DOHH2 (cell line): Measurements from ENCODE around the gene ERC2.

Experiments used
- H3F3A ChIP-seq: fragments of 200-600 bp; sonication (generic), shearing (Covaris generic); 2 replicates; pipeline ENCODE4 v1.6.0; 2016; ENCODE audit warnings: antibody characterized with exemption, mild to moderate bottlenecking; ENCODE audit not compliant: control insufficient read depth, insufficient read depth
- H3K27ac ChIP-seq: fragments of 200-600 bp; sonication (generic); 2 replicates; pipeline ENCODE4 v1.5.1; 2014; ENCODE audit warnings: low read depth, mild to moderate bottlenecking, low read length, moderate library complexity
- H3K27me3 ChIP-seq: fragments of 200-600 bp; sonication (generic); 2 replicates; pipeline ENCODE4 v1.6.1; 2014; ENCODE audit warnings: mild to moderate bottlenecking, low read length, mixed read lengths; ENCODE audit not compliant: control insufficient read depth
- H3K36me3 ChIP-seq: fragments of 200-600 bp; sonication (generic); 2 replicates; pipeline ENCODE4 v1.6.1; 2014; ENCODE audit warnings: mild to moderate bottlenecking, low read length, moderate library complexity, mixed read lengths; ENCODE audit not compliant: control insufficient read depth
- H3K4me1 ChIP-seq: fragments of 200-600 bp; sonication (generic); 2 replicates; pipeline ENCODE4 v1.6.1; 2014; ENCODE audit warnings: mild to moderate bottlenecking, low read length, mixed read lengths; ENCODE audit not compliant: control insufficient read depth
- H3K4me2 ChIP-seq: fragments of 200-600 bp; sonication (generic); 2 replicates; pipeline ENCODE4 v1.6.0; 2014; ENCODE audit warnings: mild to moderate bottlenecking, low read length, moderate library complexity
- H3K4me3 ChIP-seq: fragments of 200-600 bp; sonication (generic); 2 replicates; pipeline ENCODE4 v1.5.1; 2014; ENCODE audit warnings: mild to moderate bottlenecking, low read length, mixed read lengths
- H3K79me2 ChIP-seq: fragments of 200-600 bp; sonication (generic); 2 replicates; pipeline ENCODE4 v1.6.1; 2014; ENCODE audit warnings: mild to moderate bottlenecking, low read length, mixed read lengths; ENCODE audit not compliant: control insufficient read depth
- H3K9me2 ChIP-seq: fragments of 200-600 bp; sonication (generic); replicated peaks from 2 replicates; pipeline ENCODE4 v1.6.1; 2014; ENCODE audit warnings: mild to moderate bottlenecking, low read length, mixed read lengths; ENCODE audit not compliant: control insufficient read depth
- H3K9me3 ChIP-seq: fragments of 200-600 bp; sonication (generic); 2 replicates; pipeline ENCODE4 v1.6.1; 2014; ENCODE audit warnings: antibody characterized with exemption, low read length, mixed read lengths; ENCODE audit not compliant: control insufficient read depth, insufficient read depth
- H4K20me1 ChIP-seq: fragments of 200-600 bp; sonication (generic); 2 replicates; pipeline ENCODE4 v1.6.0; 2014; ENCODE audit warnings: low read depth, mild to moderate bottlenecking, antibody characterized with exemption, low read length, moderate library complexity; ENCODE audit not compliant: control insufficient read depth, insufficient read depth
- EZH2phosphoT487 ChIP-seq: fragments of 200-600 bp; sonication (generic); IDR thresholded peaks from 2 replicates; pipeline ENCODE4 v1.6.1; 2017; ENCODE audit warnings: borderline replicate concordance, mild to moderate bottlenecking, antibody characterized with exemption, low read length, moderate library complexity, mixed read lengths
- TF ChIP-seq, protein P1 (sequence below): fragments of 200-600 bp; sonication (generic); IDR thresholded peaks from one replicate; pipeline ENCODE4 v1.5.1; 2014; ENCODE audit warnings: antibody characterized with exemption, mild to moderate bottlenecking, low read depth, low read length; ENCODE audit not compliant: poor library complexity, severe bottlenecking

The ERC2 gene

DNA sequence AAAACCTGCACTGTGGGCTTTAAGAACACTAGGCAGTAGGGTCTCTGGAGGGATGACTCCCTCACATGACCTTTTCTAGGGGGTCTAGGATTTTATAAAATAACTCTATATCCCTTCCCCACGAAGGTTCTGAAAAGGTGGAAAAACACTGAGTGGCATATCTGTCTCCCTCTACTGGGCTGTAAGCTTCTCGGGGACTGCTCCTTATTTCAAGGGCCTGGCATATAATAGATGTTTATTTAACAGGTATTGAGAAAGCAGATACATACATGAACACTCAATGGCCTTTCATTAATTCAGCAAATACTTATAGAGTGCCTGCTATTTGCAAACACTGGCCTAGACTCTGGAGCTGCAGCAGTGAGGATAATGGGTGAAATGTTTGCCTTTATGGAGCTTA is 834.9 kb downstream of the ERC2 start:
- Histone ChIP-seq H3K9me3 (no peaks in the 10 kb centered on the region), H3K27ac (no peak overlapping the region), H3K27me3 (no peaks in the 10 kb centered on the region), H3K4me2 (no peak overlapping the region), H3K36me3 (no peaks in the 10 kb centered on the region), H3K4me1 (no peaks in the 10 kb centered on the region), H4K20me1 (no peaks in the 10 kb centered on the region), H3K9me2 (no peaks in the 10 kb centered on the region), H3K4me3 (no peak overlapping the region), H3F3A (no peaks in the 10 kb centered on the region), H3K79me2 (no peaks in the 10 kb centered on the region)
- TF ChIP-seq EZH2phosphoT487: no peak
- TF ChIP-seq, protein P1, sequence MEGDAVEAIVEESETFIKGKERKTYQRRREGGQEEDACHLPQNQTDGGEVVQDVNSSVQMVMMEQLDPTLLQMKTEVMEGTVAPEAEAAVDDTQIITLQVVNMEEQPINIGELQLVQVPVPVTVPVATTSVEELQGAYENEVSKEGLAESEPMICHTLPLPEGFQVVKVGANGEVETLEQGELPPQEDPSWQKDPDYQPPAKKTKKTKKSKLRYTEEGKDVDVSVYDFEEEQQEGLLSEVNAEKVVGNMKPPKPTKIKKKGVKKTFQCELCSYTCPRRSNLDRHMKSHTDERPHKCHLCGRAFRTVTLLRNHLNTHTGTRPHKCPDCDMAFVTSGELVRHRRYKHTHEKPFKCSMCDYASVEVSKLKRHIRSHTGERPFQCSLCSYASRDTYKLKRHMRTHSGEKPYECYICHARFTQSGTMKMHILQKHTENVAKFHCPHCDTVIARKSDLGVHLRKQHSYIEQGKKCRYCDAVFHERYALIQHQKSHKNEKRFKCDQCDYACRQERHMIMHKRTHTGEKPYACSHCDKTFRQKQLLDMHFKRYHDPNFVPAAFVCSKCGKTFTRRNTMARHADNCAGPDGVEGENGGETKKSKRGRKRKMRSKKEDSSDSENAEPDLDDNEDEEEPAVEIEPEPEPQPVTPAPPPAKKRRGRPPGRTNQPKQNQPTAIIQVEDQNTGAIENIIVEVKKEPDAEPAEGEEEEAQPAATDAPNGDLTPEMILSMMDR: no peak

DNA sequence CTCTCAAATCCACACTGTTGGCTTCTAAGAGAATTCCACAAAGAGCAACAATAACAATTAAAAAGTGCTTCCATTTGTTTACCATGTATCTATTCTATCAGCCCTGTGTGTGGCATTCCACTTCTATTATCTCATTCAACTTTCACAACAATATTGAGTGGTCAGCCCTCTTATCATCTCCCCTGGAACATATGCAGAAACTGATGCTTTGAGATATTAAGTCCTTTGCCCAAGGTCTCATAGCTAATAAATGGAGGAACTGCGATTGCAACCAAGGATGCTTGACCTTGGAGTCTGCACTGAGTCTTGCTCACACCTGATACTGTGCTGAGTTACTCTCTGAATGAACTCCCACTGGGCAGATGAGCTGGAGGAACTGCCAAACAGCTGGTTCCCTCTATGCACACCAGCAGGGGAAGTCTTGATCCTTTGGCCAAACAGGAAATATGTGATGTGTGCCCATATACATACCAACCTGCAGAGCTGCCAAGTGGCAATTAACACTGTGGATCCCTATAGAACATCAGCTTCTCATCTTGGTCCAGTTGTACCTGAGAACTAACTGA is 836.4 kb downstream of the ERC2 start:
- Histone ChIP-seq H3K9me2 (no peaks in the 10 kb centered on the region), H3K4me1 (no peaks in the 10 kb centered on the region), H3K36me3 (no peaks in the 10 kb centered on the region), H3K9me3 (no peaks in the 10 kb centered on the region), H3K4me2 (no peak overlapping the region), H3K27ac (no peak overlapping the region), H3K4me3 (no peak overlapping the region), H3K79me2 (no peaks in the 10 kb centered on the region), H4K20me1 (no peaks in the 10 kb centered on the region), H3F3A (no peaks in the 10 kb centered on the region), H3K27me3 (no peaks in the 10 kb centered on the region)
- TF ChIP-seq EZH2phosphoT487: no peak
- TF ChIP-seq, protein P1: no peak

DNA sequence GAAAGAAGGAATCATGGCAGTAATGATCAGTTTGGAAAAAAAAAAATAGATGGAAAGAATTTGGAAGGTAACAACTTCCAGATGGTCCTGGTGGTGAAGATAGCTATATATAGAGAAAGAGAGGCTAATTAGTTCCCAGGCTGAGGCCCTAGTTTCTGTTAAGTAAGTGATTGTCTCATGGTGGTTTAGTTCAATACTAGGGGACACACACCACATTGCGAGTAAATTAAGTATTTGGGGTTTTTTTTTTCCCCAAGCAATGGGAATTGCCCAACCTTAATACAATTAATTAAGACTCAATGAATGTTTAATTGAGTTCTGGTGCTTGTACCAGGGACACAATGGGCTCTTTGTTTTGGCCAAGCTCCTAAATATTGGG is 837.4 kb downstream of the ERC2 start:
- Histone ChIP-seq H4K20me1 (no peaks in the 10 kb centered on the region), H3K27ac (no peak overlapping the region), H3K4me2 (no peak overlapping the region), H3K4me3 (no peak overlapping the region), H3K9me2 (no peaks in the 10 kb centered on the region), H3K36me3 (no peaks in the 10 kb centered on the region), H3F3A (no peaks in the 10 kb centered on the region), H3K9me3 (no peaks in the 10 kb centered on the region), H3K27me3 (no peaks in the 10 kb centered on the region), H3K4me1 (no peaks in the 10 kb centered on the region), H3K79me2 (no peaks in the 10 kb centered on the region)
- no peak for TF ChIP-seq EZH2phosphoT487
- TF ChIP-seq, protein P1: no peak
